Measurements from ENCODE around the gene TIPIN.

TIPIN gene

GRCh38 chr15:66302489-66303278 is 53.8 kb downstream of the TIPIN start:
- DNase-seq (ENCODE audit: low read depth in 2 of 2) = no peak

- DNase-seq (ENCODE audit: low read depth in 2 of 2) = no peak
Observed at GRCh38 chr15:66298803-66299251, 57.7 kb downstream of the TIPIN start.

DNA sequence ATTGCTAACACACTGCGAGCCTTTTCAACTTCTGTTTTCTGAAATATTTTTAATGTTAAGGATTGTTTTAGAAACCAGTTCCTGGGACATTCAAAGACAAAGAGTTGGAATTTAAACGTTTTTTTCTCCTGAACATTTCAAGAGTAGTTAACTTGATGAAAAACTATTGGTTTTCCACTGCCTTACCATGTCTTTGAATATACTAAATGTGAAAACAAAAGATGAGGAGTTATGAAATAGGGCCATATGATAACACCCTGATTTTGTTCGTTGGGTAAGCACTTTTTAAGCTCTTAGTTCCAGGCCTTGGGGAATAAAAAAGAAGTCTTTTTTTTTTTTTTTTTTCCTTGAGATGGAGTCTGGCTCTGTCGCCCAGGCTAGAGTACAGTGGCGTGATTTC is 60.3 kb downstream of the TIPIN start:
- DNase-seq (ENCODE audit: low read depth in 2 of 2) = no peak

DNA sequence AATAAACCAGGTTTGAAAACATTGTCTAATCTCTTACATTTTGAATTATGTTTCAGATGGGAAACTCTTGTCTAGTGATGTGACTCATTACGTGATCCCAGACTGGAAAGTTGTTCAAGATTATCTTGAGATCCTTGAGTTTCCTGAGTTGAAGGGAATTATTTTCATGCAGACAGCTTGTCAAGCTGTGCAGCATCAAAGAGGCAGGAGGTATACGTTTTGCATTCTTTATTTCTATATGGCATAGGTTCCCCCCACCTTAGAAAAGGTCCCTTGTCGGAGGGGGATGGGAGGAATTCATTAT is 61.6 kb downstream of the TIPIN start:
- DNase-seq (ENCODE audit: low read depth in 2 of 2) = no peak

DNA sequence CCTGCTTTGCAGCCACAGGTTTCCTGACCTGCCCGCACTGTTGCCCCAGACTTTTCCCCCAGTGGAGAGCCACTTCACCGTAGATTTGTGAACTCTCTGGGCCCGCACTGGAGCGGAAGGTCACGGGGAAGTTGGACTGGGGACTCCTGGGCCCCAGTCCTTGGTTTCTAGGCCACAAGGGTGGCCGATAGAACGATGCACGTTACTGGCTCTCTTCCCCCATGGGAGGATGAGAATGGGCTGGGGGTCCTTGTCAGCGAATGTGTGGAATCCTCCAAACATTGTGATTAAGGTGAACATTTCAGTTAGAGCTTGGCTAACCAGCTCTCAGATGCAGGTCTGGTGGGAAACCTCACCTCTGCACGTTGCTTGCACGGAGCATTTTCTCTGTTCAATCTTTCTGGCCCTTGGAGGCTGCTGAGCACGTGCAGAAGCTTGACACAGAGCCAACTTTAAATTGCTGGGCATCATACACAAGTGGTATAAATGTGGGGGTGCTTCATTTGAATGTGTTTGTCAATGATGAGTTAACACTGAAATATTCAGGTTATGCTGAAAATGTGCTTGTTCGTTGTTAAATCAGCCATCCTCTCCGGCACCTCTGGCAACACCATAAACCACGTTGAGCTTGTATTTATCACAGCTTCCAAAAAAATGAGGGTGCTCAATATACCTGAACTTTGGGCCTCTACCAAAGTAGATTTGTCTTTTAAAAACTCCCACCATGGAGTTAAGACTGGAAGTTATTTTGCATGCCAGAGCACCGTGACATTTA is 62.1 kb downstream of the TIPIN start:
- DNase-seq (ENCODE audit: low read depth in 2 of 2) = peak; percentile 6 to 8

GRCh38 chr15:66293419-66294156 is 62.9 kb downstream of the TIPIN start, which contains the start of gene DIS3L:
Gene DIS3L (plus strand): TSS chr15:66293568. CDS start chr15:66293597, 29 bp downstream.
- peak; percentile 48 to 49 for DNase-seq (ENCODE audit: low read depth in 2 of 2)

DNA sequence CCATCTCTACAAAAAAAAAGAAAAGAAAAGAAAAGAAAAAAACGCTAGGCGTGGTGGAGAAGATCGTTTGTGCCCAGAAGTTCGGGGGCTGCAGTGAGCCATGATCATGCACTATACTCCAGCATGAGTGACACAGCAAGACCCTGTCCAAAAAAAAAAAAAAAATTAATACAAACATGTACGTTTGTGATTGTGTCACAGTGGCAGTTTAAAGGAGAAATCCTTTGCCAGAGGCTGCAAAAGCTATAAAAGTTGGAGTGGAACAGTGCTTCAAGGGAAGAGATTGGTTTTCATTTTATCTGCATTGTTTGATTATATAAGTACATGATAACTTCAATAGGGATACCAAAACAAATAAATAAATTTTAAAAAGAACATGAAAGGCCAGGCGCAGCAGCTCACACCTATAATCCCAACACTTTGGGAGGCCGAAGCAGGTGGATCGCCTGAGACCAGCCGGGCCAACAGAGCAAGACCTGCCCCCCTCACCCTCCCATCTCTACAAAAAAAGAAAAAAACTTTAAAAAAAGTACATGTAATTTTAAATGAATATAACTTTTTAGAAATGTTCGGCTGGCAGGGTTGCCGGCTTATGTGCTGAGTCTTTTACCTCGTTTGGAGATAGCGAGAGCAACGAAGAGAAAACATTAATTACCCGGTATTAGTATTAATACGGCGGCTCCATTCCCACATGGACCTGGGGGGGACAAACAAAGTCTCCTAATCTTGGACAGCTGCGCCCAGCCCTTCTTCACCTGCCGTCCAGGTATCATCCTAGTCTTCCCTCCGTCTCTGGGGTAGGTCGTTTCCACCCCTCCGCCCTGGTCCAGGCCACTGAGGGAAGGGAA is 63.7 kb downstream of the TIPIN start:
- DNase-seq (ENCODE audit: low read depth in 2 of 2) = no peak

DNA sequence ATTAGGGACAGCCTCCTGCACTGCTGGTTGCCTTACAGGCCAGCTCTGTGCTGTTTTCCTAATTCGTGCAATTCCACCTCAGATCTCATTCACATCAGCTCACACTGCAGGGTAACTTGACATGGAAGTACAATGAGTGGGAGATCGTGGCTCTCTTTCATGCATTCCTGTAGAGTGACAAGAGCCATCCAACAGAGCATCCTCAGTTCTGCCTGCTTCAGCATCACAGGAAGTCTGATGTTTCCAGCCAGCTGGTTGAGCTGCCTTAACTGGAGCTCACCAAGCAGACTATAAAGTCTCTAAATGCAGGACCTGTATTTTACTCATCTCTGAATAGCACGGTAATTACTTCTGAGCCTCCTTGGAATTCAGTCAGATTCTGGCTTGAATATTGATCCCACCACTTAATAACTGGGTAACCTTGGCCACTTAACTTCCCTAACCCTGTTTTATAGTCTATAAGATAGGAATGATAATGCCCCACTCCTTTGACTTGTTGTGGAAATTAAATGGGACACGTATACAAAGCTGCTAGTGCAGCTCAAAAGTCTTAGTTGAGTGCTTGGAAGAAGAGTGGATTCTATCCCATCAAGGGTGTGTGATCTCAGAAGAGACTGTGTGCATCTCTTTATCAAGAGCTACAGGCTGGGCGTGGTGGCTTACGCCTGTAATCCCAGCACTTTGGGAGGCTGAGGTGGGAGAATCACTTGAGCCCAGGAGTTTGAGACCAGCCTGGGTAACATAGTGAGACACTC is 64.5 kb downstream of the TIPIN start:
- DNase-seq (ENCODE audit: low read depth in 2 of 2) = no peak

GRCh38 chr15:66290518-66290917 is 66.0 kb downstream of the TIPIN start:
- DNase-seq (ENCODE audit: low read depth in 2 of 2) = no peak

DNA sequence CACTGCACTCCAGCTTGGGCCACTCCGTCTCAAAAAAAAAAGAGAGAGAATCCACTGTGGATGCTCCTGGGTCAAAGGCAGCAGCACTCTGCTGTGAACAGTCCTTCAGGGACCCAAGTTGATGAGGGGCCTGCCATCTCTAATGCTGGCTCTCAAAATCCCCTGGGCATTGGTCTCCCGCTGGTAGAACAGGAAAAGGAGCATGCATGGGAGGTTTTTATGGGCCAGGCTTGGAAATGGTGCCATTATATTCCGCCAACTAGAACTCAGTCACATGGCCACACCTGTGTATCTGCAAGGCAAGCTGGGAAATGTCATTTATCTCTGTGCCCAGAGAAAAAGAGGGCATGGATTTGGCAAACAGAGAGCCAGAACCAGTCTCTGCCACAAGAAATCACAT is 66.5 kb downstream of the TIPIN start:
- no peak for DNase-seq (ENCODE audit: low read depth in 2 of 2)

DNA sequence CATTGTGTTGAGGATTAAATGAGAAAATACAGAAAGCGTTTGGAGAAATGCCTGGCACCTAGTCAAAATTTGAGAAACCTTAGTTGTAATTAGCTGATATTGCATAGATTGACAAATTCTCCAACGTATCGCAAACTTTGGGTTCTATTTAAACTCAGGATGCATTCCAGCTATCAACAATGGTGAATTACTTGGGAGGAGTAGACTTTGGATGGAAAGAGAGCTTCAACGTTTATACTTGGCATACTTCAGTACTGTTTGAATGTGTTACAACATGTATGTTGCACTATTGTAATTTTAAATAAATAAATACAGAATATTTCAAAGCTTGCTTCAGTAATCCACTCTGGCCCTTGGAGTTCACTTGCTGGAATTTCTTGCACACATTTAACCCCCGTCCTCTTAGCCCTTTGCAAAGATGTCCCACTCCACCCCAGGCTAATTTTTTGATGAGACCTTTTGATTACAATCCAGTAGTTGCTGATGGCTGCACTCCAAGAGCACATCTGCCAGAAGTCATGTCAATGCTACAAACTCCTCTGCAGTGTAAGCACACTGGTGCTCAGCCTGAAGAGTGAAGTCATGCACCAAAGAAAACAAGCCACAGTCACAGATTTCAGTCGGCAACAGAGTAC is 67.8 kb downstream of the TIPIN start:
- DNase-seq (ENCODE audit: low read depth in 2 of 2) = no peak

GRCh38 chr15:66288093-66288492 is 68.4 kb downstream of the TIPIN start:
- no peak for DNase-seq (ENCODE audit: low read depth in 2 of 2)

DNA sequence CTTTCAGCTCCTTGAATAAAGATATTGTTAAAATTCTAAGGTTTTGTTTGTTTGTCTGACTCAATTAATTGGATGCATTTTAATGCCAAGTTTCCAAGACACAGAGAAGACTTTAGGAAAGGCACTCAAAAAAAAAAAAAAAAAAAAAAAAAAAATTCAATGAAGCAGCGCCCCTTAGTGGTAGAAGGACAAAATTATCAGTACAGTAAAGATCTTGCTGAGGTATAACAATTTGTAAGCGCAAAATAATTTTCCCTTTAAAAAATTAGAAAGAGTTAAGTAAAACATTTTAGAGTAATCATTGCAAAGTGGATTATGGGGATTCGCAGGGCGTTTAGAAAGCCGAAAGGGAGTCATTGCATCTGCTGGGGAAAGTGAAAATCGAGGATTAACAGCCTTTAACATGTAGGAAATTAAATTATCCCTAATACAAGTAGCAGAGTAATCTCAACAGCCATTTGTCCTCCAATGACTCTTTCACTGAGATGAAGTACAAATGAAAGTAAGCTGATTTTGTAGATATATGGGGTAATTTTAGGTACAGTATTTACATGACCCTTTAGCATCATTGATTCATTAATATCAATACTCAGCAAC is 68.9 kb downstream of the TIPIN start:
- no peak for DNase-seq (ENCODE audit: low read depth in 2 of 2)

Measured in stimulated activated CD4-positive, alpha-beta T cell treated with anti-CD3 and anti-CD28 coated beads, Interleukin-4, amount 100 ng/mL, for 48 hours (primary cell).